Measurements from ENCODE around the gene CIPC.

CIPC gene

DNA sequence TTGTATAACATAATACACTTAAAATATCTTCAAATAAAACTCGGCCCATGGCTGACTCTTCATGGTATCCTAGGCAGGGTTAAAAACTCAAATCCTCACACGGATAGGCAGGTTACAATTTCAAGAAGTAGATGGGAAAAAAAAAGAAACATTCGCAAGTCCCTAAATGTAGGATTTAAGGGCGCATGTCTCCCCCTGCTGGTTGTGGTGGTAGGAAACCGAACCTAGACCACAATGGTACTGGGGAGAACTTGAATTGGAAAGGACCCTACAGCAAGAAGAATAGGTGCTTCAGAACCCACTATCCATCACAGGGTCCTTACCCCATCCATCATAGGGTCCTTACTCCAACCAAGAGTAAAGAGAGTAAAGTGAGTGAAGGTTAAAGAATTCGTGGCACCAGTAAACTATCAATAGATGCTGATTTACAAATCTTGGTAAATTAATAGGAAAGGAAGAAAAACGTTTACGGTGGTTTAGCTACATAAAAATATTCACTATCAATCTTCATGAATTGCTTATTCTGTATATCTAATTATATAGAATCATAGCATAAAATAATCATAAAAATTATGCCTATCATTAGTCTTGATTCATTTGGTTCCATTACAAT, 3.3 kb upstream of the CIPC start:
- no peaks in the 10 kb centered on the region for H3K4me1 ChIP-seq (ENCODE audit: insufficient read depth, insufficient read length)
- TF ChIP-seq YY1 (IDR thresholded peaks at IDR 0.05; ENCODE audit: insufficient read depth, insufficient read length) (no peak), SUZ12 (IDR thresholded peaks at IDR 0.05; ENCODE audit: extremely low read depth, insufficient read depth, insufficient read length) (no peak), ZNF274 (IDR thresholded peaks at IDR 0.05; ENCODE audit: low read depth, low read length) (no peak)
- DNase-seq (ENCODE audit: low read depth, low spot score), result no peak
- peaks cover 13% of the 10 kb centered on the region for H3K9me3 ChIP-seq (ENCODE audit: insufficient read depth, low read length)
- no peak overlapping the region for H3K9ac ChIP-seq (ENCODE audit: insufficient read length, low read depth)
- no peaks in the 10 kb centered on the region for H3K36me3 ChIP-seq (ENCODE audit: insufficient read depth, insufficient read length, low read length)
- no peak overlapping the region for H3K4me3 ChIP-seq (ENCODE audit: insufficient read length, low read depth)
- H3K27me3 ChIP-seq (ENCODE audit: insufficient read depth, insufficient read length), result no peaks in the 10 kb centered on the region

DNA sequence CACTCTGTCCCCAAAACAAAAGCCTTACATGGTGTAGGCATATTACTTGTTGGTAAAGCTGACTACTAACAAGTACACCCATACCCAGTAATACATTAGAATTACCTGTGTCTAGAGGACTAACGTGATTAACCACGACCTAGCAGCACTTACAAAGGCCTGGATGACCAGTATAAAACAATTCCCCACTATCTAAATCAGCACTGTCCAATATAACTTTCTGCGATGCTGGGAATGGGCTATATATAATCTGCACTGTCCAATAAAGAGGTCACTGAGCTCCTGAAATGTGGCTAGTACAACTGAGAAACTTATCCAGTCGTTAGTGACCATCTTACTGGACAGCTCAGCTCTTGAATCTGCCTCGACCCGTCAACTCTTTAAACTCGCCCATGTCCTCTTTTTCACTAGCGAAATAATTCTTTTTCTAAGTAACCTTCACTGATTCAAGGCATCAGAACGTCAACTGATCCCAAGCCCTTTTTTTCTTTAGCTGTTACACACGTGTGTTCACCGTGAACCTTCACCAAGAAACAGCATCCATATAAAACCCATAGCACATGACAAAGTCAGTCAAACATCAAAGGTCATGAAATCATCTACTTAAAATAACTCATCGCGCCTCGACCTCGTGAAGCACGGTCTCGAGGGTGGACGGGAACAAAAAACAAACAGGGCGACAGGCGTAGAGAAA, 905 bp upstream of the CIPC start:
- Histone ChIP-seq H3K9ac (ENCODE audit: insufficient read length, low read depth) (peak overlapping the region; percentile 84), H3K9me3 (ENCODE audit: insufficient read depth, low read length) (no peaks in the 10 kb centered on the region), H3K4me1 (ENCODE audit: insufficient read depth, insufficient read length) (no peaks in the 10 kb centered on the region), H3K36me3 (ENCODE audit: insufficient read depth, insufficient read length, low read length) (no peaks in the 10 kb centered on the region), H3K4me3 (ENCODE audit: insufficient read length, low read depth) (peak overlapping the region; percentile 96), H3K27me3 (ENCODE audit: insufficient read depth, insufficient read length) (no peaks in the 10 kb centered on the region)
- TF ChIP-seq YY1 (IDR thresholded peaks at IDR 0.05; ENCODE audit: insufficient read depth, insufficient read length), result no peak
- TF ChIP-seq SUZ12 (IDR thresholded peaks at IDR 0.05; ENCODE audit: extremely low read depth, insufficient read depth, insufficient read length), result no peak
- TF ChIP-seq ZNF274 (IDR thresholded peaks at IDR 0.05; ENCODE audit: low read depth, low read length), result no peak
- DNase-seq (ENCODE audit: low read depth, low spot score), result no peak

DNA sequence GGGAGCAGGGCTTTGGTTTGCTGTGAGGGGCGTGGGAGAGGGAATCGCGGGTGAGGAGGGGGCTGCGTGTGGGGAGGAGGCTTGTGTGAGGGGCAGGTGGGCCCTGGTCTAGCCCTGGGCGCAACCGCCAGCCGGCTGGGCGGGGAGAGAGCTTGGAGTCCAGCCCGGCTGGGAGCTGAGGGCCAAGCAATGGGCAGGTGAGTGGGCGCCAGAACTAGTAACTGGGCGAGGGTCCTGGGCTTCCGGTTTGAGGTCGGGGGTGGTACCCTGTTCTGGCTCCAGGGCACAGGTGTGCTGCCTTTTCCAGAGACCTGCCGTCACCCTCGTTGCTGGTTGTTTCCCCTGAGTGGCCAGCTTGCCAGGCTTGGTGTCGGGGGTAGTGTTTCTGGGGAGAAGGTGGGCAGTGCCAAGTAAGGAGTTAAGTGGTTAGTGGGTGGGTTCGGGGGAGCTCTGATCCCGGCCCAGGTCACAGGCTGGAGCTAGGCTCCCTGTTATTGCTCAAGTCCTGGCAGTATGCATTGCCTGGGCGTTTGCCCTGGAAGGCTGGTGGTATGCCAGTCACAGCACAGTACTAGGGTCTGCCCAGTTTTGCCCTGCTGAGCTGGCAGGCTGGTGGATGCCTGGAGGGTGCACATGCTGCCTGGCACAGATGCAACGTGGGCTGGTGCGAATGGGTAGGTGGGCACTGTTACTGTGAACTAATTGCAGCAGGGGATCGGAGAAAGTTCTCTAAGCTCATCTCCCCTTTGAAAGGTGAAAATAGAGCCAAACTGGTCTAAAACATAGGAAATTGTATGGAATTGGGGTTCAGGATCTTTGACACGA, 683 bp downstream of the CIPC start:
- DNase-seq (ENCODE audit: low read depth, low spot score), result no peak
- Histone ChIP-seq H3K36me3 (ENCODE audit: insufficient read depth, insufficient read length, low read length) (peaks cover 4% of the 10 kb centered on the region), H3K27me3 (ENCODE audit: insufficient read depth, insufficient read length) (no peaks in the 10 kb centered on the region), H3K4me3 (ENCODE audit: insufficient read length, low read depth) (peak overlapping the region; percentile 96), H3K9ac (ENCODE audit: insufficient read length, low read depth) (peak overlapping the region; percentile 97), H3K4me1 (ENCODE audit: insufficient read depth, insufficient read length) (peaks cover under 1% of the 10 kb centered on the region), H3K9me3 (ENCODE audit: insufficient read depth, low read length) (no peaks in the 10 kb centered on the region)
- TF ChIP-seq YY1 (IDR thresholded peaks at IDR 0.05; ENCODE audit: insufficient read depth, insufficient read length) (no peak), SUZ12 (IDR thresholded peaks at IDR 0.05; ENCODE audit: extremely low read depth, insufficient read depth, insufficient read length) (no peak), ZNF274 (IDR thresholded peaks at IDR 0.05; ENCODE audit: low read depth, low read length) (no peak)

DNA sequence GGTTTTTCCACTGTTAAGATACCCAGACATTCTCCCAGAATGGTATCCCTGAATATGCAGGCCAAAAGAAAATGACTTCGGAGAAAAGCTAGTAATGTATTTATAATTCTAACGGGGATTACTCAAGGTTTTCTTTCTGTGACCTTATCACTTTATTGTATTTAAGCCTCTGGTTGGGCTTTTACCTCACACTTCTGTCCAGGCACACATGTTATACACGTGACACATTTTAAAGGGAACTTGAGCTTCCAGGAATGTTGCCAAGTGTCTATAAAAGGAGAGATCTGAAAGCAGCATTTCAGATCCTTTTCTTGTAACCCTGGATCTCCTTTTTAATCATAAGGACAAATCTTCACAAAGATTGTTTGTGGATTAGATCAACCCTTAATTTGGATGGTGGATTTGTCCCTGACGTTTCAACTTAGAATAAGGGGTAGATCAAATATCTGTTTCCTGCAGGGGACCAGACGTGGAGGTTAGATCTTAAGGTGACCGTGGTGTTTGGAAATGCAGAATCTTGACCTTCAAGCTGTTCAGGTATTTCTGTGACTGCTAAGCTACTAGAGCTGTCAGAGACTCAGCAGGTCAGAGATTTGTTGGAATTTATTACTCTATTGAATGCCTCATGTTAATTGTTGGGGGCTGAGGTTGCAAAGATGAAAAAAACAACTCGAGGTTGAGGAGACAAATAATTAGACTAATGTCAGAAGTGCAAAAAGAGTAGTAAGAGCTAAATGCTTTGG, 1.5 kb downstream of the CIPC start:
- TF ChIP-seq ZNF274 (IDR thresholded peaks at IDR 0.05; ENCODE audit: low read depth, low read length) (no peak), YY1 (IDR thresholded peaks at IDR 0.05; ENCODE audit: insufficient read depth, insufficient read length) (no peak), SUZ12 (IDR thresholded peaks at IDR 0.05; ENCODE audit: extremely low read depth, insufficient read depth, insufficient read length) (no peak)
- Histone ChIP-seq H3K9ac (ENCODE audit: insufficient read length, low read depth) (no peak overlapping the region), H3K4me1 (ENCODE audit: insufficient read depth, insufficient read length) (peaks cover 3% of the 10 kb centered on the region)

DNA sequence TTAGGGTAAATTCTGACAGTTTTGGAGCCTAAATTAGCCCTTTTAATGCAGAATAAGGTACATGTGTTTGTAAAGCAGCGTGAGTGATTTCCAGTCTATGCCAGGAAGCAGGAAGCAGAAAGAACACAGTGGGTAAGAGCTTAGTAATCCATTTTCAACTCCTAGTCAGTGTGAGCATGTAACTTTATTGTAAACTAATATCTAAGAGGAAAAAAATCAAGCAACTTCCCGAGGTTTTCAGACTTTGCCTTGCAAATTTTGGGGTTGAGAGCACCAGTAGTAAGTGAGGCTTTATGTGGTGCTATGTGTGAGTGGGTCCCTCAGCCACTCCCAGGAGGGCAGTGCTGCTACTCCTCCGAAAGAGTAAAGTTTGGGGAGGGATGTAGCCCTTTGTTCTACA, 2.9 kb downstream of the CIPC start:
- no peak overlapping the region for H3K4me3 ChIP-seq (ENCODE audit: insufficient read length, low read depth)
- no peak for TF ChIP-seq SUZ12 (IDR thresholded peaks at IDR 0.05; ENCODE audit: extremely low read depth, insufficient read depth, insufficient read length)
- no peak for TF ChIP-seq ZNF274 (IDR thresholded peaks at IDR 0.05; ENCODE audit: low read depth, low read length)
- TF ChIP-seq YY1 (IDR thresholded peaks at IDR 0.05; ENCODE audit: insufficient read depth, insufficient read length), result no peak

More for the DNA sequence above, 1.5 kb downstream of the CIPC start:
- Histone ChIP-seq H3K27me3 (ENCODE audit: insufficient read depth, insufficient read length) (no peaks in the 10 kb centered on the region), H3K9me3 (ENCODE audit: insufficient read depth, low read length) (no peaks in the 10 kb centered on the region), H3K36me3 (ENCODE audit: insufficient read depth, insufficient read length, low read length) (peaks cover 7% of the 10 kb centered on the region), H3K4me3 (ENCODE audit: insufficient read length, low read depth) (no peak overlapping the region)
- no peak for DNase-seq (ENCODE audit: low read depth, low spot score)

DNA sequence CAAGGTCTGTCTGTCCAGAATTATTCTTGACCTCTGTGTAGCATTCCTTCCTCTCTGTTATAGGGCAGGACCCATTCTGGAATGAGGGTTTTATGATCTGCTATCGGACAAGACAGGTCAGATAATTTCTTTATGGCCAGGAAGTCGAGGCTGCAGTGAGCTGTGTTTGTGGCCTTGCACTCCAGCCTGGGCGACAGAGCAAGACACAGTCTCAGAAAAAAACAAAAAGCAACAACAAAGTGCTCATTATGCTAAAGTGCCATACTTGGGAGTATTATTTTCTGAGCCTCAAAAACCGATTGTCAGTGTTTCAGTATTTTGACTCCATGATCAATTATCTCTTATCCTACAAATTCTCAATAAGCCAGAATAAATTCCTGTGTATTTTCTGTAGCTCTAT, 4.1 kb downstream of the CIPC start:
- peaks cover 3% of the 10 kb centered on the region for H3K4me1 ChIP-seq (ENCODE audit: insufficient read depth, insufficient read length)
- no peaks in the 10 kb centered on the region for H3K9me3 ChIP-seq (ENCODE audit: insufficient read depth, low read length)
- no peaks in the 10 kb centered on the region for H3K27me3 ChIP-seq (ENCODE audit: insufficient read depth, insufficient read length)
- no peak overlapping the region for H3K4me3 ChIP-seq (ENCODE audit: insufficient read length, low read depth)
- TF ChIP-seq YY1 (IDR thresholded peaks at IDR 0.05; ENCODE audit: insufficient read depth, insufficient read length) (no peak), SUZ12 (IDR thresholded peaks at IDR 0.05; ENCODE audit: extremely low read depth, insufficient read depth, insufficient read length) (no peak), ZNF274 (IDR thresholded peaks at IDR 0.05; ENCODE audit: low read depth, low read length) (no peak)
- peaks cover 22% of the 10 kb centered on the region for H3K36me3 ChIP-seq (ENCODE audit: insufficient read depth, insufficient read length, low read length)
- H3K9ac ChIP-seq (ENCODE audit: insufficient read length, low read depth), result no peak overlapping the region
- no peak for DNase-seq (ENCODE audit: low read depth, low spot score)

More for the DNA sequence above, 2.9 kb downstream of the CIPC start:
- H3K36me3 ChIP-seq (ENCODE audit: insufficient read depth, insufficient read length, low read length), result peaks cover 10% of the 10 kb centered on the region
- peaks cover 3% of the 10 kb centered on the region for H3K4me1 ChIP-seq (ENCODE audit: insufficient read depth, insufficient read length)
- DNase-seq (ENCODE audit: low read depth, low spot score), result no peak
- no peak overlapping the region for H3K9ac ChIP-seq (ENCODE audit: insufficient read length, low read depth)
- no peaks in the 10 kb centered on the region for H3K9me3 ChIP-seq (ENCODE audit: insufficient read depth, low read length)
- no peaks in the 10 kb centered on the region for H3K27me3 ChIP-seq (ENCODE audit: insufficient read depth, insufficient read length)

All from NT2/D1 (cell line).